GM04504 (cell line): ENCODE results near the gene CBLC.
A peak's percentile ranks its signal among the peaks of the same experiment; 100 is the strongest.
"Not testable (repeated sequence)": the region's sequence is repeated elsewhere in the genome, so short reads cannot be mapped to it uniquely, and the experiment has no call there.

Experiments used
- DNase-seq: peaks from one replicate; pipeline ENCODE4 v3.0.0-alpha.2; 2012; ENCODE audit warnings: low read depth

Gene CBLC

DNA sequence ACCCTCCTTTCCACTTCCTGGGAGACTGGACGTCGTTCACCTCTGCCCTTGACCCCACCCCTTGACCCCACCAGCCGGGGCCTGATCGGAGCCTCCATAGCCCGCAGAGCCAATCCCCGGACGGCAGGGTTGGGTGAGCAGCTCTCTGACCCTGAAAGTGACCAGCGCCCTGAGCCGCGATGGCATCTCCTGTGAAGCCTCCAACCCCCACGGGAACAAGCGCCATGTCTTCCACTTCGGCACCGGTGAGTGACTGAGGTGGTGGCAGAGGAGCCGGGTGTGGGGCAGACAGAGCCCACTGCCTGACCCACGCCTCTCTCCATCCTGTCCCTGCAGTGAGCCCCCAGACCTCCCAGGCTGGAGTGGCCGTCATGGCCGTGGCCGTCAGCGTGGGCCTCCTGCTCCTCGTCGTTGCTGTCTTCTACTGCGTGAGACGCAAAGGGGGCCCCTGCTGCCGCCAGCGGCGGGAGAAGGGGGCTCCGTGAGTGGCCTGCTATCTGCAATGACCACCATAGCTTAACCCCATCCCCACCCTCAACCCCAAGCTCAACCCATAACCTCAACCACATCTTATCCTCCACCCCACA, 41.6 kb downstream of the CBLC start:
- DNase-seq: no peak

DNA sequence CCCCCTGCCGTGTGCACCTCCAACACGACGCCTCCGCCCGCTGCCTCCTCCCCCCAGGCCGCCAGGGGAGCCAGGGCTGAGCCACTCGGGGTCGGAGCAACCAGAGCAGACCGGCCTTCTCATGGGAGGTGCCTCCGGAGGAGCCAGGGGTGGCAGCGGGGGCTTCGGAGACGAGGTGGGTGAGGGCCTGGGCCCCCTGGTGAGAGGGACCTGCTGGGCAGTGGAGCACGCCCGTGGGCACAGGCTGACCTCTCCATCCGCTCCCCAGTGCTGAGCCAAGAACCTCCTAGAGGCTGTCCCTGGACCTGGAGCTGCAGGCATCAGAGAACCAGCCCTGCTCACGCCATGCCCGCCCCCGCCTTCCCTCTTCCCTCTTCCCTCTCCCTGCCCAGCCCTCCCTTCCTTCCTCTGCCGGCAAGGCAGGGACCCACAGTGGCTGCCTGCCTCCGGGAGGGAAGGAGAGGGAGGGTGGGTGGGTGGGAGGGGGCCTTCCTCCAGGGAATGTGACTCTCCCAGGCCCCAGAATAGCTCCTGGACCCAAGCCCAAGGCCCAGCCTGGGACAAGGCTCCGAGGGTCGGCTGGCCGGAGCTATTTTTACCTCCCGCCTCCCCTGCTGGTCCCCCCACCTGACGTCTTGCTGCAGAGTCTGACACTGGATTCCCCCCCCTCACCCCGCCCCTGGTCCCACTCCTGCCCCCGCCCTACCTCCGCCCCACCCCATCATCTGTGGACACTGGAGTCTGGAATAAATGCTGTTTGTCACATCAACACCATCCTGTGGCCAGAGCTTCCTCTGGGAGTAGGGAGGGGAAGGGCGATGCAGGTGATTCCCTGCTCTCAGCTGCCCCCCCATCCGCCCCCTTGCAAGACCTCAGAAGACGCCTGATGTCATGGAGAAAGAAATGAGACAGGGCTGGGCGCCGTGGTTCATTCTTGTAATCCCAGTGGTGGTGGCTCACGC, 43.2 kb downstream of the CBLC start:
- no peak for DNase-seq

DNA sequence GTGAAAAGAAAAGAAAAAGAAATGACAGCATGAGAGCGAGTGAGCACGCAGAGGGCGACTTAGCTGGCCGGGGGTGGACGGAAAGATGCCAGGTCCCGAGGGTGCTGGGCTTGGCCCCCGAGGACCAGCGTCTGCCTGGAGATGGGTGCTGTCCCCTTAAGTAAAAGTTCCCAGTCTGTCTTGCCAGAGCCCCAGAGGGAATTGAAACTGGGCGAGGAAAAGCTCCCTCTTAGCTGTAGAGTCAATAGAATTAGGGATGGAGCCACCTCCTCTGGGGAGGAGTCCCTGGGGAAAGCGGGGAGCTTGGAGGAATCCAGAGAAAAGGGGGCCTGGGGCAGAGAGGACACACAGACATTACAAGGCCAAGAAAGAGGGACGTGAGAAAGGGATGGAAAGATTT, 44.5 kb downstream of the CBLC start:
- DNase-seq: no peak

DNA sequence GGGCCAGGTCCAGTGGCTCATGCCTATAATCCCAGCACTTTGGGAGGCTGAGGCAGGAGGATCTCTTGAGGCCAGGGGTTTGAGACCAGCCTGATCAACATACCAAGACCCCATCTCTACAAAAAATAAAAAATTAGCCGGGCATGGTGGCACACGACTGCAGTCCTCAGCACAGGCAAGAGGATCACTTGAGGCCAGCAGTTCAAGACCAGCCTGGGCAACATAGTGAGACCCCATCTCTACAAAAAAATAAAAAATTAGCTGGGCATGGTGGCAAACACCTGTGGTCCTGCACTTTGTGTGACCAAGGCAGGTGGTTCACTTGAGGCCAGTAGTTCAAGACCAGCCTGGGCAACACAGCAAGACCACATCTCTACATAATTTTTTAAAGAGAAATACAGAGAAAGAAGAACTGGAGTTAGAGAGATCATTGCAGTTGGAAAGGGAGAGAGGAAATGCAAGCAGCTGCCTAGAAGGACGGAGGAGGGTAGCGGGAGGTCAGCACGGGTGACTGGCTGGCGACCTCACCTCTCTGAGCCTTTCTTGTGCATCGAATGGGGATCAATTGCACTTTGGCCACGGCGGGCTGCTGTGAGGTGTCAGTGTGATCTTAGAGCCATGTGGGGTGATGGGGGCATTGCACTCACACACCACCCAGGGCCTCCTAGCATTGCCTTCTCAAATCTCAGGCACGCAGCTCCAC, 45.1 kb downstream of the CBLC start:
- no peak for DNase-seq

DNA sequence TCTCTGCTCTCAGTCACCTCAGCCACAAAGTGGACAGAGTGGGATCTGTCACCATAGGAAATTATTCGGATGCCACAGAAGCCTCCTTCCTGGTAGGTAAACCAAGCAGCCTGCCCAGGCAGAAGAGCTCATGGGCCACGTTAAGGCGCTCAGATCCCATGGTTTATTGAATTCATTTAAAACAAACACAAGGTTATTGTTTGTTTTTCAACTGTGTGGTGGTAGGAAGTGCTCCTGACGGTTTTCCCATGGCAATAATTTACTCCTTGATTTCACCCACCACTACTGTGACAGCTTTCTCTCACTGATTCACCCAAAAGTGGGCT, 45.6 kb downstream of the CBLC start:
- DNase-seq: no peak

DNA sequence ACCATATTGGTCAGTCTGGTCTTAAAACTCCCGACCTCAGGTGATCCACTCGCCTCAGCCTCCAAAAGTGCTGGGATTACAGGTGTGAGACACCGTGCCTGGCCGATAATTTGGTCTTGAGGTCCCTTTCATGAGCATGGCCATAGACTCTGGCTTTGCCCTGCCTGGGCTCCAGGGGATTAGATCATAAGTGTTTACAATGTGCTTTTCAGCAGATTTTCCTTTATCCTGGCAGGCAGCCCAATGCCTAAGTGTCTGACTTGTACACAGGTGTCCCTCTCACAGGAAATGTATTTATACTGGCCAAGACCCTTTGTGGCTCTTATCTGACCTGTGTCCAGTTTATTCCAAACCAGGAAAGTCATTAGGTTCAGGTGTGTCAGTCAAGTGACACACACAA, 47.1 kb downstream of the CBLC start:
- no peak for DNase-seq

DNA sequence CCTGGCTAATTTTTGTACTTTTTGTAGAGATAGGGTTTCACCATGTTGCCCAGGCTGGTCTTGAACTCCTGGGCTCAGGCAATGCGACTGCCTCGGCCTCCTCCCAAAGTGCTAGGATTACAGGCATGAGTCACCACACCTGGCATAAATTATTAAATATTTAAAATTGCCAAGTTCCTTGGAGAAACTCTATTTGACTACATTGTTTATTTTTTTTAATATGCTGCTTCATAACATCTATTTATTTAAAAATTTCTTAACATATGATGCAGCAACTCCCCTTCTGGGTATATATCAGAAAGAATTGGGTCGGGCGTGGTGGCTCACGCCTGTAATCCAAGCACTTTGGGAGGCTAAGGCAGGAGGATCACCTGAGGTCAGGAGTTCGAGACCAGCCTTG, 55.2 kb downstream of the CBLC start:
- DNase-seq: not testable (repeated sequence)

DNA sequence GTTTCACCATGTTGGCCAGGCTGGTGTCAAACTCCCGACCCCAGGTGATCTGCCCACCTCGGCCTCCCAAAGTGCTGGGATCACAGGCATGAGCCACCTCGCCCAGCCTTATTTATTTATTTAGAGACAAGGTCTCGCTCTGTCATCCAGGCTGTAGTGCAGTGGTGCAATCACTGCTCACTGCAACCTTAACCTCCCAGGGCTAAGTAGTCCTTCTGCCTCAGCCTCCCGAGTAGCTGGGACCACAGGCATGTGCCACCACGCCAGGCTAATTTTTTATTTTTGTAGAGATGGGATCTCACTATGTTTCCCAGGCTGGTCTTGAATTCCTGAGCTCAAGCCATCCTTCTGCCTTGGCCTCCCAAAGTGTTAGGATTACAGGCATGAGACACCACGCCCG, 56.7 kb downstream of the CBLC start:
- not testable (repeated sequence) for DNase-seq

DNA sequence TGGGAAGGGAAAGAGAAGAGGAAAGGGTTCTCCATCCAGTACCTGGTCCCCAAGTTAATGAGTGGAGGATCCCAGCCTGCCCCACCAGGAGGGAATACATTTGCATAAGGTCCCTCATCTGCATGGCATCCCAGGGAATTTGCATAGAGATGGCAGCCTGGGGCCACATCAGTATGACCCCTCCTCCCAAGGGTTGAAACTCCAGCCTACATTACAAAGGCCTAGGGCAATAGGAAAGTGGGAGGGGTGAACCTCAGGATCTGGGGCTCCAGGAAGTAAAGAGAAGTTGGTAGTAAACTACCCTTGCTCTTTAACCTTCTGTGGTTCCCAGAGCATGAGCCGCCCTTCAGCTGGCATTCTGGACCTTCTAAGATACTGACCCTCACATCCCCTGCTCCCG, 61.6 kb downstream of the CBLC start:
- DNase-seq: no peak

DNA sequence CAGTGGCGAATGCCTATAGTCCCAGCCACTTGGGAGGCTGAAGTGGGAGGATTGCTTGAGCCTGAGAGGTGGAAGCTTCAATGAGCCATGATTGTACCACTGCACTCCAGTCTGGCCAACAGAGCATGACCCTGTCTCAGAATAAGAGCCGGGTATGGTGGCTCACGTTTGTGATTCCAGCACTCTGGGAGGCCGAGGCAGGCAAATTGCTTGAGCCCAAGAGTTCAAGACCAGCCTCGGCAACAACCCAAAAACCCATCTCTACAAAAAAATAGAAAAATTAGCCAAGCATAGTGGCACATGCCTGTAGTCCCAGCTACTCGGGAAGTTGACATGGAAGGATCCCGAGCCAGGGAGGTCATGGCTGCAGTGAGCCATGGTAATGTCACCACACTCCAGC, 63.1 kb downstream of the CBLC start:
- no peak for DNase-seq

DNA sequence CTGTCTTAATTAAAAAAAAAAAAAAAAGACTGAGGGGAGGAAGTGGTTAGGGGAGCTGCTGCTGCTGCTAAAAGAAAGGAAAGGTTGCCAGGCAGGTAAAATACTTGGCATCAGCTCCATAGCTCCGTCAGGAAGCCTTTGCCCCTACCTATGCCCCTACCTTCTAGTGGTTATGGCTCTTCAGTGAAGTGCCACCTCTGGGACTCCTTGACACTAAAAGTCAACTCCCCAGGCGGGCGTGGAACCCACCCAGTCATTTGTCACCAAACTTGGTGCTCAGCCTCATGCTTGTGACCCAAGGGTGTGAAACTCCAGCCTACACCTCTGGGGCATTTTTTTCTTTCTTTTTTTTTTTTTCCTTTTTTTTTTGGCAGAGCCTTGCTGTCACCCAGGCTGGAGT, 63.5 kb downstream of the CBLC start:
- DNase-seq: no peak

DNA sequence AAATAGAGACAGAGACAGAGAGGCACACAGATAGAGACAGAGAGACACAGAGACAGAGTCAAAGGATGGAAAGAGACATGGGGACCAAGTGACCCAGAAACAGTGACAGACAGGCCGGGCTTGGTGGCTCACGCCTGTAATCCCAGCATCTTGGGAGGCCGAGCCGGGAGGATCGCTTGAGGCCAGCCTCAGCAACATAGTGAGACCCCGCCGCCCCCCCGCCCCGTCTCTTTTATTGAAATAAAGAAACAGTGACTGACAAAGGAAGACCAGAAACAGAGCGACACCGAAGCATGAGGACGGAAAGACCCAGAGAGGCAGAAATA, 67.6 kb downstream of the CBLC start:
- no peak for DNase-seq

DNA sequence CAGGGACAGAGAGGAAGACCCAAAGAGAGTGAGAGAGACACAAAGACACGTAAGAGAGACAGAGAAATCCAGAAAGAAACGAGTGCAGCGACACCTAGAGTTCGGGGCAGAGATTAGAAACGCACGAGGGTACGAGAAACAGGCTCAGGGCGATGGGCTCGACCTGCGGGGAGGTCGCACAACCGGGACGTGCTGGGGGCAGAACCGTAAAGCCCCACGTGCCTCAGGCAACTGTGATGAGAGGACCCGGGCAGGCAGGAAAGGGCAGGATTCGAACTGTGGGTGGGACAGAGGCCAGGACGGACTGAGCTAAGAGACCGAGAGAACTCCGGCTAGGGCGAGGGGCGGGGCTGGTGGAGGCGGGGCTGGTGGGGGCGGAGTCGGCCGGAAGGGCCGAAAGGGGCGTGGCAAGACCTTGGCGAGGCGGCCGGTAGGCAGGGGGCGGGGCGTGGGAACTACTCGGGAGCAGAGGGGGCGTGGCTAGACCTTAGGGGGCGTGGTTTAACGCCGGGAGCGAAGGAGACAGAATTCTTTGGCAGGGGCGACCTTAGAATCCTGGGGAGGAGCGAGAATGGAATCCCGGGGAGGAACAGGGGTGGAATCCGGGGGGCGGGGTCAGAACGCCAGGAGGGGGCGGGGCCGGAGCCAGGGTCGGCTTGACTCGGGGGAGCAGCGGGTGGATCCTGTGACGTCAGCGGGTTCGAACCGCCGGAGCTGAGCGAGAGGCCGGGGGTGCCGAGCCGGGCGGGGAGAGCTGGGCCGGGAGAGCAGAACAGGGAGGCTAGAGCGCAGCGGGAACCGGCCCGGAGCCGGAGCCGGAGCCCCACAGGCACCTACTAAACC, 68.1 kb downstream of the CBLC start, which contains the start of gene NECTIN2:
Gene NECTIN2, plus strand, starts transcription at position 686 of the 843 bp plus-strand sequence. CDS start 229 bp downstream, outside the sequence.
- peak; percentile 98 for DNase-seq

DNA sequence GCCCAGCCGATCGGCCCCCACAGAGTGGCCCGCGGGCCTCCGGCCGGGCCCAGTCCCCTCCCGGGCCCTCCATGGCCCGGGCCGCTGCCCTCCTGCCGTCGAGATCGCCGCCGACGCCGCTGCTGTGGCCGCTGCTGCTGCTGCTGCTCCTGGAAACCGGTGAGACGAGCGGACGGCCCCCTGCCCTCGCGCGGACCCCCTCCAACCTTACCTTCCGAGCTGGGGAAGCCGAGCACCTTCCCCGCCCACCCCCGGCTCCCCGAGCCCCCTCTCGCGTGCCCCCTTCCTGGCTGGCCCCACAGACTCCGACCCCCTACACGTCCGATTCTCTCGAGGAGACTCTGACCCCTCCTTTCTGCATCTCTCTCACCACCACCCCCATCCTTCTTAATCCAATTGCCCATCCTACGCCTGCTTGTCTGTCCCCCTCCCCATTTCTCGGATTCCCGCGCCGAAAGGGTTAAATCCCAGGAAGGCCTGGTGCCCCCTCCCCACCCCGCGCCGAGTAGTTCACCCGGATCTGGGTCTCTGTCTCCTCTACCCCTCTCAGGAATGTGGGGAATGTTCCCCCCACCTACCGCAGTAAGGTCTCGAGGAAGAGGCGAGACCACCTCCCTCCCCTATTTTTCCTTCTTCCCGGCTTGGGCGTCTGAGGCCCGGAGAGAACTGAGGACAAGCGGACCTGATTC, 68.9 kb downstream of the CBLC start:
- no peak for DNase-seq

DNA sequence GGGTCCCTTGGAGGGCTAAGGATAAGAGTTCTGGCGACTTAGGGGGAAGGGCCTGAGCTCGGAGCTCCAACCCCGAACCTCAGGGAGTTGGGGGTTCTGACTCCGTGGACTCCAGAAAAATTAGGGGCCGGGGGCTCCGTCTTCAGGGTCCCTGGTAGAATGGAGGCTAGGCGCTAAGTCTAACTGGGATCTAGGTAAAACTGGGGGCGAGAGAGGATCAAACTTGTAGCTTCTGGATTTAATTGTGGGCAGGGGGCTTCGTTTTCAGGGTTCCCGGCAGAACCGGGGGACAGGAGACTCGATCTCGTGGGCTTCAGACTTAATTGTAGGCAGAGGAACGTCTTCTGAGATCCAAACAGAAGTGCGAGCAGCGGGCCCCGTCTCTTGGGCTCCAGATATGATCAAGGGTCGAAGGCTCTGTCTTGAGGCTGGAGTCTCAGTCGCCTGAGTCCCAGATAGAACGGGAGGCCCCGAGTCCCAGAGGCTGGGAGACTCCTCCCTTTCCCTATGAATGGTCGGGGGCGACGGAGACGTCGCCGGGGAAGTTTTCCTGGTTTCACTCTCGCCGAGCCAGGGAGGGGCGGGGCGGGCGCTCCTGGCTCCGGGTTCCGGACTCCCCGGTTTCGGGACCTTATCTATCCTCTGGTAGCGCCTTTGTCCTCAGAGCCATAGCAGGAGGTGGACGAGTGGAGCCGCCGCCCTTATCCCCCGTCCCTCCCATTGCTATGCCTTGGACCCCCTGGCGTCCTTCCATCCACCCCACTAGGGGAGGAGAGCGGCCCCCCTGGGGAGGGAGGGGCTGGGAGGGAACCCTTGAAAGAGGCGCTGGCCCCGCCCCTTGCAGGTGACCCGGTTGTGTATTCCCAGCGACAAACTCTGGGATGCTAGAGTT, 69.7 kb downstream of the CBLC start:
- peak; percentile 42 for DNase-seq

DNA sequence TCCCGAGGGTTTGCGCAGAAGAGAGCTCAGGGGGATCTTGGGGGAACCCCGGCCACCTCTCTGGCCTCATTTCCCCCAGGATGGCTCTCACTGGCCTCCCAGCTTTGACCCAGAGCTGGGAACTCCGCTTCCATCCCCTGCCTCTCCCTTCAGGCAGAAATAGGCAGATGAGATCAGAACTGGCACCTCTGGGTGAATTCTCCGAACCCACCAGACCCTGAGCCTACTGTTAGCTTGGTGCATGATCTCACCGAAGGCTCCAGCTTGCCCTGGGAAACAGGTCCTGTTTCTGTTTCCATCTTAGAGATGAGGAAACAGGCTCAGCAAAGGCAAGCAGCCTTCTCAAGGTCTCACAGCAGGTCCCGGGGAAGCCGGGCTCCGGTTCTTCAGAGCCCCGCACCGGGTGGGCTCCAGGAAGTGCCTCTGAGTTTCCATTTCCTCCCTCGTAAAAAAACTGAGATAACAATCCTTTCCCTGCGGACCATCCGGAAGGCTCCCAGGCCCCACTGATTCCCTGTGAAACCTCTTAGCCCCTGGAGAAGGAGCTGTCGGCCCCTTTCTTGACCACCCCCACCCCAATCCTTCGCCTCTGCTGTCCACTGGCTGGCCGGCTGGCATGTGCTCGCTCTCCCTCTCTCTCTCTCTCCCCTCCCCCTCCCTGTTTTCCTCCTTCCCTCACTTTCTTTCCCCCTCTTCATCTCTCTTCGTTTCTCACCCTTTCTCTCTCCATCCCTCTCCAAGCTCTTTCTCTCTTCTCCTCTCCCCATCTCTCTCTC, 70.5 kb downstream of the CBLC start:
- DNase-seq: no peak

DNA sequence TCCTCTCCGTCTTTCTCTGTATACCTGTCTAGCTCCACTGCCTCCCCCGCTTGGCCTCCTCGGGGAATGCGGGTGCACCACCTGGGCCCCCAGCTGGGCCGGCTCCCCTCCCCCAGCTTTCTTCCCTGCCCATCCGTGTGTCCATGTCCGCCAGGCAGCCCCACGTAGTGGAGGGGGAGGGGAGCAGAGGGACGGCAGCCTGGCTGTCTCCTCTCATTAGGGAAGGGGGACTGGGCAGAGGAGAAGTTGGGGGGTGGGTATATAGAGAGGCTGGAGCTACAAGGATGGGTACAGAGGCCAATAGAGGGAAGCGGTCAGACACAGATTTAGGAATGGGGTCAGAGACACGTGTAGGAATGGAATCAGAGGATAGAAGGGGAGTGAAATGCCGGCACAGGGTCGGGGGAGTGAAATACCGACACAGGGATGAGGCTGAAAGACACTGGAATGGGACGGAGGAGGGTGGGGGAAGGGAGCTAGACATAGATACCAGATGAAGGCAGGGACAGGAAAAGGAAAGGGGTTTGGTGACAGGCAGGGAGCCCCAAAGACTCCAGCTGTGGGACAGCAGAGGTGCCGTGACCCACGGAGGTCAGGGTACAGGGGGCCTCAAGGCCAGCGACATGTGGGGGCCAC, 71.2 kb downstream of the CBLC start:
- DNase-seq: no peak
